Bone marrow (tissue), 2 donors: ENCODE data around the gene ASXL2.
"Not testable (repeated sequence)": the region's sequence is repeated elsewhere in the genome, so short reads cannot be mapped to it uniquely, and the experiment has no call there.

Experiments
- DNase-seq, 2 donors: peaks; one replicate each; lab custom pipeline; 2025; lab: John Stamatoyannopoulos, UW

The ASXL2 gene

DNA sequence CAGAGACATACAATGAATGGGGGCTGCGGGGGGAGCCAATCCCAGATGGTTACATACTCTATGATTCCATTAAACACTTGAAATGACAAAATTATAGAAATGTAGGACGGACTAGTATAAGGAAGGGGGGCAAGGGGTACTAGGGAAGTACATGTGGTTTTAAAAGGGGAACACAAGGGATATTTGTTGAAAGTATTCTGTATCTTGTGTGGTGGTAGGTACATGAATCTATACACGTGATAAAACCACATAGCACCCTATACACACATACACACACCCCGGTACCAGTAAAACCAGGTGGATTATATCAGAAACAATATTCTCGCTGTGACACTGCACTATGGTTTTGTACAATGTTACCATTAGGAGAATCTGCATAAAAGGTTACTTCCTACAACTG lies 45.4 kb downstream of the ASXL2 start:
- no peak for DNase-seq

DNA sequence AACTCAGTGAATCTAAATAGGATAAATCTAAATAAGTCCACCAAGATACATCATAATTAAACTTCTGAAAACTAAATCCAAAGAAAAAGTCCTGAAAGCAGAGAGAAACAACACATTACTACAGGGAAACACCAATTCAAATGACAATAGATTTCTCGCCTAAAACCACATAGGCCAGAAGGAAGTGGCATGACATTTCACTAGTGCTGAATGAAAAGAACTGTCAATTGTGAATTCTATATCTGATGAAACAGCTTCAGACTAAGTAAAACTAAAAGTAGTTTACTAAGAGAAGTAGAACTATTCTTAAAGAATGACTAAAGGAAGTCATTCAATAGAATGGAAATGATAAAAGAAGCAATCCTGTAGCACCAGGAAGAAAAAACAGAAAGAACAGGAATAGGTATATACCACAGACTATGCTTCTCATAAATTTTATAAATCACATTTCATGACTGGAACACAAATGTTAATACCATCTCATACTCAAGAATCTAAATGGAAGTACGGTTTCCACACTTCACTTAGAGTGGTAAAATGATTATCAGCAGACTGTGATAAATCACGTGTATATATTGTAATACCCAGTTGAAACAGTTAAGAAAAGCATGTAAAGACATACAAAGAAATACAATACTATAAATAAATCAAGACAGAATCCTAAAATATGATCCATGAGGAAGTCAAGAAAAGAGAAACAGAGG lies 46.4 kb downstream of the ASXL2 start:
- DNase-seq, result peak in 1 of 2 donors; percentile 39

DNA sequence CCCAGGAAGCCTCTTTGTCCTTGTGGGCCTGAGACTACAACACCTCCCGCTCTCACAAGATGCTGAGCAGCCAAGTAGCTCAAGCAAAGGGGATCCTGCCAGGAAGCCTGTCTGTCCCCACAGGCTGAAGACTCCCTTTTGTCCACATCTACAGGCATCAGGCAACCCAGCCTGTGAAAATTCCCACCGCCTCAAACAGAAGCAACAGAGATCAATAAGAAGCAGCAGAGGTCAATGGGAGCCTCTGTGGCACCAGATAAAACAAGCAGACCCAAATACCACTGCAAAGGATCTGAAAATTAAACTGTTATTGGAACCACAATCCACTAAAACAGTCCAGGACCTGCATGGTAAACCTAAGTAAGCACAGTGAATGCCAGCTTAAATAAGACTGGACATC lies 48.5 kb downstream of the ASXL2 start:
- no peak for DNase-seq

DNA sequence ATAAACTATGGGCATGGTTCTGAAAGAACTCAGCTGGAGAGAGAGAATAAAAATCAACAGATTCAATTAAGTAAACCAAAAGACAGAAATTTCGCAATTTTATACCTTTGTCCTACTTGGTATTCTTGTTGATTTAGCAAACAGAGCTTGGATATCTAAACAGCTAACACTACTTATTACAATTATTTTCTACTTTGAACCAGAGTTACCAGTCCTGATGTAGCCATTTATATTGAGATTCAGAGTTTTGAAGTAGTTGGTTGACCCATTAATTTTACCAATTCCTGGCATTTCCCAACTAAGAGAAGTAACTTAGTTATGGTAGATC lies 48.9 kb downstream of the ASXL2 start:
- DNase-seq, result no peak

DNA sequence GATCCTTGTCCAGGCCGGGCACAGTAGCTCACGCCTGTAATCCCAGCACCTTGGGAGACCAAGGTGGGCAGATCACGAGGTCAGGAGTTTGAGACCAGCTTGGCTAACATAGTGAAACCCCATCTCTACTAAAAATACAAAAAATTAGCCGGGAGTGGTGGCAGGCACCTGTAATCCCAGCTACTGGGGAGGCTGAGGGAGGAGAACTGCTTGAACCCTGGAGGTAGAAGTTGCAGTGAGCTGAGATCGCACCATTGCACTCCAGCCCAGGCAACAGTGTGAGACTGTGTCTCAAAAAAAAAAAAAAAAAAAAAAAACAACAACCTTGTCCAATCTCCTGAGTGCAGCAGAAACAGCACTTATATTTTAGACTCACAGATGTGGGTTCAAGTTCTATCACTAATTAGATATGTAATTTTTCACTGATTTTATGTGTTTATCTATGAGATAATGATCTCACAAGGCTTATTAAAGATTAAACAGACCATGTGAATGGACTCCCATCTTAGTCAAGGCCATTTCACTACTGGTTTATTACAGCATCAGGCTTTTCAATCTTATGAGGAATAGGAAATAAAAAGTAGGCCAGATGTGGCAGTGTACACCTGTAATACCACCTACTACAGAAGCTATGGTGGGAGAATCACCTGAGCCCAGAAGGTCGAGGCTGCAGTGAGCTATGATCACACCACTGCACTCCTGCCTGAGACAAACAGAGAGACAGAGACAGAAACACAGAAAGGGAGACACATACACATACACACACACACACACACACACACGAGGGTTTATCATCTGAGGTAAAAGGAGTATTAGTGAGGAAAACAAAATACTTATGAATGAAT lies 49.5 kb downstream of the ASXL2 start:
- DNase-seq, result not testable (repeated sequence)

DNA sequence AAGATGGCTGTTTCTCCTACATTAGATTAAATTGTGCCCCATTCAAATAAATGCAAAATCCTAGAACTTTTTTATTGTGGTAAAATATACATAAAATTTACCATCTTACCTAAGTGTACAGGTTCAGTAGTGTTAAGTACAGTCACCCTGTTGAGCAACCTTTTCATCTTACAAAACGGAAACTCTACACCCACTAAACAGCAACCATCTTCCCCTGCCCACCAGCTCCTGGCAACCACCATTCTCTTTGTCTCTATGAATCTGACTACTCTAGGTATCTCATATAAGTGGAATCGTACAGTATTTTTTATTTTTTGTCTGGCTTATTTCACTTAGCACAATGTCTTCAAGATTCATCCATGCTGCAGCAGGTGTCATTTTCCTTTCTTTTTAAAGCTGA lies 53.0 kb downstream of the ASXL2 start:
- DNase-seq, result no peak

DNA sequence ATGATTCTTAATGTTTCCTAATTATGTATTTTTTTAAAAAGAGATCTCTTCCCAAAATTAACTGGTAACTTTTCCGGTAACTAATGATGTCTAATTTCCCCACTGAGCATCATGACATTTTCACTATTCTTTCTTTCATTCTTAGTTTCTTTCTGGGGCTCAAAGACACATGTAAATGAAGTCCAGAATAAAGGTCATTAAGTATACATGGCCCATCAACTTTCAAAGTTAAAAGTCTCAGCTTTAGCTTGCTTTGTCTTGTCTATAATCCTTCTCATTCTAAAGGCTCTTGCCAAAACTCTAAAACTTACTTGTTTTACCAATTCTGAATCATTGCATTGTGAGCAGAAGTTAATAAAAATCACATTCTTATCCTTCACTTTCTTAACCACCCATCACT lies 53.6 kb downstream of the ASXL2 start:
- no peak for DNase-seq

DNA sequence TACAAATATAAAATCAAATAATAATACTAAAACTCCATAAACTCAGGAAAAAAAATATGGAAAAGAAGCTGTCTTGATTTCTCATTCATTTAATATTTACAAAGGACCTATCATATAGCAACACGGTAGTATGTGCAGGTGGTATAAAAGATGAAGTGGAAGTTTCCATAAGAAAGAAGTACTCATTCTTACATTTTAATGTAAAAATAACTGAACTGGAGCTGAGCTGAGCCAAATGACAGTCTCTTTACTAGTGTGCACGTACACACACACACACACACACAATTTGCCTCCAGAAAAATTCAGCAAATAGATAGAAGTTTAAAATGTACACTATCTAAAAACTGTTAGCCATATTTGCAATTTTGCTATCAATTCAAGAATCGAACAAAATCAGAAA lies 54.1 kb downstream of the ASXL2 start:
- no peak for DNase-seq

DNA sequence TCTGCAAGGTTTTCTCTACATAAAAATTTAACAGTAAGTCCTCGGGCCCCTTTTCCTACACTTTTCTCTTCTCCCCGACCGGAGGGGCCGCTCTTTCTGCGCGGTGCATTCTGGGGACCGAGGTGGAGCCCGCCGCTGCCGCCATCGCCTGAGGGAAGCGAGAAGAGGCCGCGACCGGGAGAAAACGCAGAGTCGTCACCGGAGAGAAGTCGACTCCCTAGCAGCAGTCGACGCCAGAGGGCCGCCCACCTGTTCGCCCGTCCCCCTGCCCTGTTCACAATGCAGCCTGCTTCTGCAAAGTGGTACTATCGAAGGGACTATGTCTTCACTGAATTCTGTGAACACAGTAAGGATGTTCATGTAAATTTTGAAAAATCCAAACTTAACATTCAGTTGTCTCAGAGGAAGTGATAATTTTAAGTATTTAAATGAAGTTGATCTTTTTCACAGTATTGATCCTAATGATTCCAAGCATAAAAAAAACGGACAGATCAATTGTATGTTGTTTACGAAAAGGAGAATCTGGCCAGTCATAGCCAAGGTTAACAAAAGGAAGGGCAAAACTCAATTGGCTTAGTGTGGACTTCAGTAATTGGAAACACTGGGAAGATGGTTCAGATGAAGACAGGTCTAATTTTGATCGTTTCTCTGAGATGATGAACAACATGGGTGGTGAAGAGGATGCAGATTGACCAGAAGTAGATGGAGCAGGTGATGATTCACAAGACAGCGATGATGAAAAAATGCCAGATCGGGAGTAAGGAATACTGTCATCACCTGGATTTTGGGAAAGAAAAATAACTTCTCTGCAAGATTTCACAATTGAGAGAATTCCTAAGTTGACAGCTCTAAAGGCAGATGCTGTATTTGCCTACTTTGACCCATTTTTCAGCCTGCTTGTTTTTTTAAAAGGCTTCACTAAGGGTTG lies 55.8 kb downstream of the ASXL2 start:
- peak in 1 of 2 donors; percentile 5 for DNase-seq

DNA sequence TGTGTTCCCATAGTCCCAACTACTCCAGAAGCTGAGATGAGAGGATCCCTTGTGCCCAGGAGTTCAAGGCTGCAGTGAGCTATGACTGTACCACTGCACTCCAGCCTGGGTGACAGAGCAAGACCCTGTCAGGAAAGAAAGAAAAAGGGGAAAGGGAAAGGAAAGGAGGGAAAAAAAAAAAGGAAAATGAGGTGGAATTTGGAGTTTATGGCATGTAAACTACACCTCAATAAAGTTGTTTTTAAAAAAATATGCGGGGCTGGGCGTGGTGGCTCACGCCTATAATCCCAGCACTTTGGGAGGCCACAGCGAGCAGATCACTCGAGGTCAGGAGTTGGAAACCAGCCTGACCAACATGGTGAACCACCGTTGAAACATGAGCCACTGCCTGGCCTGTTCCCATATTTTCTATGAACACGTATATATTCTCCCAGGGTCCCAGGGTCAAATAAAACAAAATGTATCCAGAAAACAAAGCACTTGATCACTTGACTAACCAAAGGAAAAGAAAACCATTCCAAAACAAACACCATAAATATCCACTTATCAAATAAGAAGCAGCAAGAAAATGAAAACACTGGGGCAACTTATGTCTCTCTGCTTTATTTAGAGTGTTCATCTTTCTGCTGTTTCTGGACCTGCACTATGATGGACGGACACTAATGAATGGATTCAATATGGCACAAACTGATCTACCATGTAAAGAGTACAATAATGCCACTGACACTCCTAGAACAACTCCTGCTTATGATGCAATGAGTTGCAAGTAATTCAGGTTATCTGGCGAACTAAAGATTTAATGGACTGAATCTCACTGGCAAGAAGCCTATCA lies 56.8 kb downstream of the ASXL2 start:
- no peak for DNase-seq

DNA sequence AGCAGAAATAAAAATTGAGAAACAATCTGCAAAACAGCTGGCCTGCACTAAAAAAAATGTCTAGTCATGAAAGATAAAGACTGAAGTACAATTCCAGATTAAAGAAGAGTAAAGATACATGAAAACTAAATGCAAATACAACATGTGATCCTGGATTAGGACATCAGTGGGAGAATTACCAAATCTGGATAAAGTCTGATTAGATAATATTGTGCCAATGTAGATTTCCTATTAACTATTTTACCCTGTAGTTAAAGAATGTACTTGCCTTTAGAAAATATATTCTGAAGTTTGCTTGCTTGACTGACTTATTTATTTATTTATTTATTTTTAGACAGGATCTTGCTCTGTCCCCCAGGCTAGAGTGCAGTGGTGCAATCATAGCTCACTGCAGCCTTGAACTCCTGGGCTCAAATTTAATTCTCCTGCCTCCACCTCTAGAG lies 58.7 kb downstream of the ASXL2 start:
- no peak for DNase-seq

DNA sequence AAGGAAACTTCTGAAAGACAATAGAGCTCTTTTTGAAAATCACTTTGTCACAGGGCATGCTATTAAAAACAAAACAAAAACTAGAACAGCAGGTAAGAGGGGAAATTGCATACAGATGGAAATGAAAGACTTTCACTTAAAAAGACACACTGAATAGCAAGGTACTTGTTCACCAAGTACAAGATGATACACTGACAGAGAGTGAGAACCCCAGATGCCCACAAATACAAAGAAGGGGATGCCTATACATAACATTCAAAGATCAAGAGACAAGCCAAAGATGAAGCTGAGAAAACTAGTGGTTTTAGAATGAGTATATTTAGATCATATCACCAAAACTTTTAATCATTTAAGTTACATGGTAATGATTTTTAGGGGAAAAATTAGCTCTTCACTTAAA lies 60.7 kb downstream of the ASXL2 start:
- DNase-seq, result no peak

DNA sequence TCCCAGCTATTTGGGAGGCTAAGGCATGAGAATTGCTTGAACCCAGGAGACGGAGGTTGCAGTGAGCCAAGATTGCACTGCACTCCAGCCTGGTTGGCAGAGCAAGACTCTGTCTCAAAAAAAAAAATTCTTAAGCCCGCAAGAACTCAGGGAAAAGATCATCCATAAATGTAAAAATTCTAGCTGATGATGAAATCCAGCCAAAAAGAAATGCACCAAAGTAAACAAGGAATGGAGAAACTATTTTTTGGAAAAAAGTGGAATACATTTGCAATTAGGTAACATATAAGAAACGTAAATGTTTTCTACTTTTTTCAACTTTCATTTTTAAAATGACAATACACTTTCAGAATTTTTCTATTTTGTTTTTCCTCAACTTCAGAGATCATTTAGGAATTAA lies 61.3 kb downstream of the ASXL2 start:
- no peak for DNase-seq

DNA sequence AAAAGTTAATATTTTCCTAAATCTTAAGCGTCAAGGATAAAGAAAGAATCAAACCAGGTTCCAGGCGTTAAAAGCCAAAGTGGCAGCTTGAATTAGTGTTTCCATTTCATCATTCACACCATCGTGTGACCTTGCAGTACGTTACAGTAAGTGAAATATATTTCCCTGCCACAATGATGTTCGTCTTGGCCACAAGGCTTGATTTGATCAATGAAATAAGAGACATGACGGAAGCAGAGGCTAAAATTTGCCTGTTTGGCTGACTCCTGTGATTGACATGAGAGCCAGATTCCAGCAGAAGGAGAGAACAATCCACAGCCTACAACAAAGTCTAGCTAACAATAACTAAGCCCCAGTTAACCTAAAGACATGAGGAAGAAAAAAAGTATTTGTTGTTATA lies 62.0 kb downstream of the ASXL2 start:
- no peak for DNase-seq

DNA sequence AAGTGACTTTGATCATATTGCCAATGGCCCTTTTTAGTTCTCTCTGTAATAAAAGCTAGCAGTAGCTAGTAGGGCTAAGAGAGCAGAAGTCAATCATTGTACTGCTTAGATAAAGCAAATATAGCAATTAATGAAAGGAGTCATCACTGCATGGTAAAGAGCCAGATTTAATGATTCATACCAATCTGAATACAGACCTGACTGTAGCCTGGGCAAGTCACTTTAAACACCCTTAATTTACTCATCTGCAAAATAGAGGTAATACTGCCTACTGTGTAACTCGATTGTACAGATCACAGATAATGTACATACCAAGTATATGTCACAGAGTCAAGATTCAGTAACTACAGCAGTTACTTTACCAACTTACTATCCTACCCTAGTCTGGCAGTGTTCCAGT lies 63.6 kb downstream of the ASXL2 start:
- DNase-seq, result no peak

DNA sequence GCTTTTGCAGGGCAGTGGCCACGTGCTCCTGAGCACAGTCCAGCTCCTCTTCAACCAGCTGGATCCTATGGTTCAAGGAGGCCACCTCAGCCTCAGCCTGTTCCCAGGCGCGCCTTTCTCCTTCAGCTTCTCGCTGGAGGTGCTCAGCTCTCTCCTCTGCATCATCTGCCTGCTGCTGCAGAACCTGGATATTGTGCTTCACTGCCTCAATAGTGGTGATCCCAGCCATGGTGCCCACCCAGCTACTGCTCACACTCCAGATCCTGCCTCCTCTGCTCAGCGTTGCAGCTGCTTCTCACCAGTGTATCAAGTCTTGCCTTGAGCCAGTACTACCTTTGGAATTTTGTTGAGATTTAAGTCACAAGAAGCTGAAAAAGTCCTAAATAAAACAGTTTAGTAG lies 67.9 kb downstream of the ASXL2 start:
- DNase-seq, result no peak

DNA sequence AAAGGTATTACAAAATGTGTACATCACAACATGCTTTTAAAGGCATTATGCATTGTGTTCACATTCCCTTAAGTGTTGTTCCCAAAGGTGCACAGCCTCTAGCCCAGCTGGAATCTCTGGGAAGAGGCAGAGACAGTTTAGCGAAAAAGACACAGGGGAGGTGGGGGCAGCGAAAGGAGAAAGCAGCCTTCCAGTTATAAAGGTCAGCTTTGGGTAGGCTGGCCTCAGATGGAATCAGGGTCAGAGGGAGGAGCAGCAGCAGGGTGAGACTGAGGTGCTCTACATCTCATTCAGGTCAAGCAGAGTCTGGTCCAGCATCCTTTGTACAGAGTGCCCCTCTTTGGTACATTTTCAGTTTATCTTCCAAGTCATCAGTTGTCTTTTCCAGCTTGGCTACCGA lies 68.6 kb downstream of the ASXL2 start:
- no peak for DNase-seq

DNA sequence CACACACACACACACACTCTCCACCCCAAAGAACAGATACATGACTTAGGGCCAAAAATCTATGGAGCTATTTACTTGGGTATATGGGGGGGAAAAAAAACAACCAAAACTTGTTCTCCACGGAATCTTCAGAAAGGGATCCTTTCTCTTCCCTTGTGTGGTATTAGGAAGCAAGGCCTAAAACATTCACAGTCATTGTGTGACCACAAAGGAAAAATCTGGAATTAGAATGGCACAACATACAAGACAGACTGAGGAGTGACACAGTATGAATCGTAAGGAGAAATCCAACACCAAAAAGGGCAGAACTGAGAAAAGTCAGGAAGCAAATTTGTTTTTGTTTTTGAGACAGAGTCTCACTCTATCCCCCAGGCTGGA lies 70.3 kb downstream of the ASXL2 start:
- DNase-seq, result no peak

DNA sequence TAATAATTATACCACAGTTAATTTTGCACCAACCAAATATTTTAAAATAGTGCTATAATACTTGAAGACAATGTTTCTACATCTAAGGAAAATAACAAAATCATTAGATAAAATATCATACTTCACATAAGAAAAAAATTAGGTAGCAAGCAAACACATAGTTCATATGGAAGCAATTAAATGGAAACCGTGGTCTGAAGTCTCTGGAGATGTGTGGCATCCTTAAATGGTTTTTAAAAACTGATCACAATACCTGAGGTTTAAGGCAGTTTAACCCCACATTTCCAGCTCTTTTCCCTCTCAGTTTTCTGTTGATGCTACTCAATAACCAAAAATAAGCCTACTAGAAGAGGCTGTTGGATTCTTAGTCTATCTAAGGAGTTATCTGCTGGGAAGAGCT lies 71.3 kb downstream of the ASXL2 start:
- no peak for DNase-seq

DNA sequence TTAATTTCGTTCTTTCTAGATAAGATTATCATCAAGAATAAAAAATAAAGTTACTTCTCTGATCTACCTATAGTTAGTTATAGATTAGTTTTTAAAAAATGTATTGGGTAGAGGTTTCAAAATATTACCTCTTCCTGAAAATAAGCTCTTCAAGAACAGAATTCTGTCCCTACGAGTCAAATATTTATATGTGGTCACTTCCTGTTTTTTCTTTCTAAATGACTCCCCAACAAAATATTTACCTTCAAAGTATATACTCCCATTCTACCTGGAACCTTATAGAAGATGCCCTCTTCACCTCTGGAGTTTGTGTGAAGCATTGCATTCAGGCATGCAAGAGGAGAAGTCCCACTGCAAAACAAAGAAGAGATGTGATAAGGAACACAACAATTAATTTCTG lies 72.3 kb downstream of the ASXL2 start:
- DNase-seq, result no peak

DNA sequence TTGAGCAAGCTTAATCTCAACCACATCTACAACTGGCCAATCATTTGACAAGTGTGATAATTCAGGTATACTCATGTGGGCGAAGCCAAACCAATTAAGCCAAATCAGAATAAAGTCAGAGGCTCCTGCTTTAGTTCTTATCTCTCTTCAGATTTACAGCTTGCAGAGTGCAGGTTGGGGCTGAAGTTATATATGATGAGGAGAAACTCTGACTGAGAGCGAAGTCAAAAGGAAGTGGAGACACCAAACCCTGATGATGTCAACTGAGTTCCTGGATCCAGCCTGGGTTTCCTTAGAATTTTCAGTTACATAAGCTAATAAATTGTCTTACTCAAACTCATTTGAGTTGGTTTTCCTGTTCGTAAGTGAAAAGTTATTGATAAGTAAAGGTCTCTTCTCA lies 73.9 kb downstream of the ASXL2 start:
- DNase-seq, result no peak

DNA sequence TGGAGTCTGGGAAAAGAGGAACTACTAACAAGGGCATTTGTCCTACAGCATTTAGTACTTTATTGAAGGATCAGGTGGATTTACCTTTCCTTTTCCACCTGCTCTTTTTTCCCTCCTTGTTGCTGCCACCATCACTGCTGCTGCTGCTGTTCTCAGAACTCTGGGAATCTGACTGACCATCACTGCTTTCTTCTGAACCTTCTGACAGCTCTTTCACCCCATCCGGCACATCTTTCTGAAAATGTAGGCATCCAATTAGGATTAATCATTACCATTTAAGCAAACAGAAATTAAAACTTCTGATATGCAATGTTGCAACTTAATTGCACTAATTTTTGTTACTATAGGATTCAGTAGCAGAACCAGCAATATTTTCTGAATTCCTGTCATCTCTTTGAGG lies 79.0 kb downstream of the ASXL2 start:
- DNase-seq, result no peak
